ENCODE measurements around the gene PLEKHM3. TPM values are rescaled to one million over a fixed set of nuclear protein-coding genes. Genes with fewer than 3 reads are reported as not detected.
A peak's percentile ranks its signal among the peaks of the same experiment; 100 is the strongest.

Gene PLEKHM3
- total and polyA plus RNA-seq, 2 of the 13 experiments (the other 11 are each of a cell fraction or from before 2014, with no cell fraction given), result 4.5 to 4.7 TPM

DNA sequence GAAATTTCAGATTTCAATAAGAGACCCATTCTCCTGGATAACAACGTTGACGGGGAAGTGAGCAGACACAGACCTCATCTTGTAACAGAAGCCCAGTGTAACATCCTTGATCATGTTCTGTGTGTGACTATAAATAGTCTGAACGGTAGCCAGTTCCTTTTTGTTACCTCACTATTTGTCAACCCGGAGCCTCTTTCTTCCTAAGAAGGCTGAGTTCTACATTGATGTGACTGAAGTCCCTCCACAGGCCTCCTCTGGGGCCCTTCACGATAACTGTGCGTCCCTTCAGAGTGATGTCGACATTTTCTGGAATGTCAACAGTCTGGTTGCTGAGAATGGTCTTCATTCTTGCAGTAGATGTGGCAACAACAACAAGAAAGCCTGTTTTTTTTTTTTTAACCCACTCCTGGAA, 6.3 kb upstream of the PLEKHM3 start (continued):
- TF ChIP-seq IRX3 (CRISPR knock-in tag; IDR thresholded peaks at IDR 0.05; ENCODE audit: borderline replicate concordance, low read depth) (no peak), ARNTL (CRISPR knock-in tag; IDR thresholded peaks at IDR 0.05) (0 out of 2 replicates have a peak, but pooled peaks have one; percentile 47), ZNF879 (CRISPR knock-in tag; IDR thresholded peaks at IDR 0.05) (no peak), MEIS2 (CRISPR knock-in tag; IDR thresholded peaks at IDR 0.05) (no peak), ZNF10 (CRISPR knock-in tag; IDR thresholded peaks at IDR 0.05; ENCODE audit: borderline replicate concordance, low read depth) (no peak), DNMT3B (CRISPR knock-in tag; conservative IDR thresholded peaks at IDR 0.05) (no peak), ZNF841 (CRISPR knock-in tag; IDR thresholded peaks at IDR 0.05; ENCODE audit: borderline replicate concordance) (no peak), SP140L (CRISPR knock-in tag; IDR thresholded peaks at IDR 0.05; ENCODE audit: borderline replicate concordance) (no peak; the same call in 1 of the 2 replicates), ZNF501 (CRISPR knock-in tag; IDR thresholded peaks at IDR 0.05) (no peak), POLR2G (IDR thresholded peaks at IDR 0.05; ENCODE audit: low read depth, low read length) (no peak), POLR2AphosphoS2 (IDR thresholded peaks at IDR 0.05; ENCODE audit: low read depth, low read length) (no peak), NFE2L2 (IDR thresholded peaks at IDR 0.05; ENCODE audit: low read length) (no peak), NFYC (CRISPR knock-in tag; IDR thresholded peaks at IDR 0.05) (no peak), PHF21A (CRISPR knock-in tag; IDR thresholded peaks at IDR 0.05) (peak; percentile 76; the same call in 1 of the 2 replicates), KDM4B (CRISPR knock-in tag; IDR thresholded peaks at IDR 0.05) (no peak), HDAC2 (CRISPR knock-in tag; IDR thresholded peaks at IDR 0.05) (peak; percentile 59; the same call in 1 of the 2 replicates), CCAR2 (optimal IDR thresholded peaks at IDR 0.05; ENCODE audit: low read depth, low read length) (no peak), MAFG (CRISPR knock-in tag; IDR thresholded peaks at IDR 0.05) (no peak), PRMT3 (CRISPR knock-in tag; IDR thresholded peaks at IDR 0.05; ENCODE audit: borderline replicate concordance, low read depth) (no peak), MYNN (CRISPR knock-in tag; IDR thresholded peaks at IDR 0.05; ENCODE audit: low read depth) (no peak; the same call in 1 of the 2 replicates)
- TF ChIP-seq, protein P1, sequence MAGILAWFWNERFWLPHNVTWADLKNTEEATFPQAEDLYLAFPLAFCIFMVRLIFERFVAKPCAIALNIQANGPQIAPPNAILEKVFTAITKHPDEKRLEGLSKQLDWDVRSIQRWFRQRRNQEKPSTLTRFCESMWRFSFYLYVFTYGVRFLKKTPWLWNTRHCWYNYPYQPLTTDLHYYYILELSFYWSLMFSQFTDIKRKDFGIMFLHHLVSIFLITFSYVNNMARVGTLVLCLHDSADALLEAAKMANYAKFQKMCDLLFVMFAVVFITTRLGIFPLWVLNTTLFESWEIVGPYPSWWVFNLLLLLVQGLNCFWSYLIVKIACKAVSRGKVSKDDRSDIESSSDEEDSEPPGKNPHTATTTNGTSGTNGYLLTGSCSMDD (CRISPR knock-in tag; IDR thresholded peaks at IDR 0.05), result no peak
- TF ChIP-seq, protein P2, sequence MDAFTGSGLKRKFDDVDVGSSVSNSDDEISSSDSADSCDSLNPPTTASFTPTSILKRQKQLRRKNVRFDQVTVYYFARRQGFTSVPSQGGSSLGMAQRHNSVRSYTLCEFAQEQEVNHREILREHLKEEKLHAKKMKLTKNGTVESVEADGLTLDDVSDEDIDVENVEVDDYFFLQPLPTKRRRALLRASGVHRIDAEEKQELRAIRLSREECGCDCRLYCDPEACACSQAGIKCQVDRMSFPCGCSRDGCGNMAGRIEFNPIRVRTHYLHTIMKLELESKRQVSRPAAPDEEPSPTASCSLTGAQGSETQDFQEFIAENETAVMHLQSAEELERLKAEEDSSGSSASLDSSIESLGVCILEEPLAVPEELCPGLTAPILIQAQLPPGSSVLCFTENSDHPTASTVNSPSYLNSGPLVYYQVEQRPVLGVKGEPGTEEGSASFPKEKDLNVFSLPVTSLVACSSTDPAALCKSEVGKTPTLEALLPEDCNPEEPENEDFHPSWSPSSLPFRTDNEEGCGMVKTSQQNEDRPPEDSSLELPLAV (CRISPR knock-in tag; conservative IDR thresholded peaks at IDR 0.05; ENCODE audit: low read depth), result no peak
- TF ChIP-seq, protein P3, sequence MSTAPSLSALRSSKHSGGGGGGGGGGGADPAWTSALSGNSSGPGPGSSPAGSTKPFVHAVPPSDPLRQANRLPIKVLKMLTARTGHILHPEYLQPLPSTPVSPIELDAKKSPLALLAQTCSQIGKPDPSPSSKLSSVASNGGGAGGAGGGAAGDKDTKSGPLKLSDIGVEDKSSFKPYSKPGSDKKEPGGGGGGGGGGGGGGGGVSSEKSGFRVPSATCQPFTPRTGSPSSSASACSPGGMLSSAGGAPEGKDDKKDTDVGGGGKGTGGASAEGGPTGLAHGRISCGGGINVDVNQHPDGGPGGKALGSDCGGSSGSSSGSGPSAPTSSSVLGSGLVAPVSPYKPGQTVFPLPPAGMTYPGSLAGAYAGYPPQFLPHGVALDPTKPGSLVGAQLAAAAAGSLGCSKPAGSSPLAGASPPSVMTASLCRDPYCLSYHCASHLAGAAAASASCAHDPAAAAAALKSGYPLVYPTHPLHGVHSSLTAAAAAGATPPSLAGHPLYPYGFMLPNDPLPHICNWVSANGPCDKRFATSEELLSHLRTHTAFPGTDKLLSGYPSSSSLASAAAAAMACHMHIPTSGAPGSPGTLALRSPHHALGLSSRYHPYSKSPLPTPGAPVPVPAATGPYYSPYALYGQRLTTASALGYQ (CRISPR knock-in tag; IDR thresholded peaks at IDR 0.05), result no peak; the same call in 1 of the 2 replicates
- TF ChIP-seq, protein P4, sequence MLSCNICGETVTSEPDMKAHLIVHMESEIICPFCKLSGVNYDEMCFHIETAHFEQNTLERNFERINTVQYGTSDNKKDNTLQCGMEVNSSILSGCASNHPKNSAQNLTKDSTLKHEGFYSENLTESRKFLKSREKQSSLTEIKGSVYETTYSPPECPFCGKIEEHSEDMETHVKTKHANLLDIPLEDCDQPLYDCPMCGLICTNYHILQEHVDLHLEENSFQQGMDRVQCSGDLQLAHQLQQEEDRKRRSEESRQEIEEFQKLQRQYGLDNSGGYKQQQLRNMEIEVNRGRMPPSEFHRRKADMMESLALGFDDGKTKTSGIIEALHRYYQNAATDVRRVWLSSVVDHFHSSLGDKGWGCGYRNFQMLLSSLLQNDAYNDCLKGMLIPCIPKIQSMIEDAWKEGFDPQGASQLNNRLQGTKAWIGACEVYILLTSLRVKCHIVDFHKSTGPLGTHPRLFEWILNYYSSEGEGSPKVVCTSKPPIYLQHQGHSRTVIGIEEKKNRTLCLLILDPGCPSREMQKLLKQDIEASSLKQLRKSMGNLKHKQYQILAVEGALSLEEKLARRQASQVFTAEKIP (CRISPR knock-in tag; IDR thresholded peaks at IDR 0.05; ENCODE audit: borderline replicate concordance), result no peak
- TF ChIP-seq, protein P5, sequence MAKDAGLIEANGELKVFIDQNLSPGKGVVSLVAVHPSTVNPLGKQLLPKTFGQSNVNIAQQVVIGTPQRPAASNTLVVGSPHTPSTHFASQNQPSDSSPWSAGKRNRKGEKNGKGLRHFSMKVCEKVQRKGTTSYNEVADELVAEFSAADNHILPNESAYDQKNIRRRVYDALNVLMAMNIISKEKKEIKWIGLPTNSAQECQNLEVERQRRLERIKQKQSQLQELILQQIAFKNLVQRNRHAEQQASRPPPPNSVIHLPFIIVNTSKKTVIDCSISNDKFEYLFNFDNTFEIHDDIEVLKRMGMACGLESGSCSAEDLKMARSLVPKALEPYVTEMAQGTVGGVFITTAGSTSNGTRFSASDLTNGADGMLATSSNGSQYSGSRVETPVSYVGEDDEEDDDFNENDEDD (CRISPR knock-in tag; IDR thresholded peaks at IDR 0.05; ENCODE audit: borderline replicate concordance), result no peak

All from HepG2 (cell line).